Adrenal gland (tissue), 12 donors: ENCODE measurements around the gene GABPB2. TPM values are rescaled to one million over a fixed set of nuclear protein-coding genes. Genes with fewer than 3 reads are reported as not detected.

ENCODE experiments used
- DNase-seq, 7 donors: peaks; one replicate each; pipeline ENCODE4 v3.0.0-alpha.2; 2019 to 2020
- H3K27ac ChIP-seq, 5 donors: fragments of 200-600 bp; sonication (generic) in 4 of 5; 1 replicate in 3 of 5; 2 replicates in 2 of 5; pipeline versions ENCODE4 v1.5.1 to v1.8.0; 2016 to 2020; ENCODE audit warnings: mild to moderate bottlenecking in 1 of 5
- H3K27me3 ChIP-seq: fragments of 200-600 bp; 2 replicates; pipeline ENCODE4 v1.8.0; 2021
- H3K36me3 ChIP-seq, 2 donors: fragments of 200-600 bp; replicated peaks in 1 of 2; 1 replicate in 1 of 2; 2 replicates in 1 of 2; pipeline versions ENCODE4 v1.5.1 to v1.8.0; 2018 to 2022
- H3K4me1 ChIP-seq, 2 donors: fragments of 200-600 bp; replicated peaks in 1 of 2; 1 replicate in 1 of 2; 2 replicates in 1 of 2; pipeline versions ENCODE4 v1.5.1 to v1.8.0; 2018 to 2021
- H3K4me3 ChIP-seq, 4 donors: fragments of 200-600 bp; sonication (generic) in 3 of 4; one replicate each; pipeline ENCODE4 v1.5.1; 2016 to 2018
- H3K9me3 ChIP-seq, 3 donors: fragments of 200-600 bp; sonication (generic) in 1 of 3; replicated peaks in 1 of 3; 1 replicate in 2 of 3; 2 replicates in 1 of 3; pipeline versions ENCODE4 v1.5.1 to v1.8.0; 2016 to 2021
- POLR2A ChIP-seq, 2 donors: fragments of 450-650 bp; IDR thresholded peaks; one replicate each; pipeline ENCODE4 v1.6.1; 2017; ENCODE audit warnings: antibody characterized with exemption in 2 of 2, mild to moderate bottlenecking in 2 of 2, moderate library complexity in 1 of 2
- WGBS, 4 donors: extraction: QIAGEN DNeasy Blood & Tissue Kit in 2 of 4; methylation state at CpG; one replicate each; pipeline versions ENCODE4 v1.1.5 to v1.1.7; 2013 to 2017; 5-methylcytosine and 5-hydroxymethylcytosine counted together
- intact Hi-C, 2 donors: fragments of 100-400 bp; cut with DNase I; formaldehyde crosslinking; loops; one replicate each; pipeline versions ENCODE4 v1.14.1 to v1.15.0; 2022 to 2023
- polyA plus RNA-seq, 3 donors: library from polyadenylated mRNA; stranded (reverse); fragments of 200-250 nt in 2 of 3; fragments of 350-450 nt in 1 of 3; fragmentation: Illumina TruSeq in 1 of 3; extraction: RNeasy Lipid Tissue Mini Kit (QIAGEN cat#74804) in 1 of 3; gene quantifications; one replicate each; pipeline ENCODE4 v1.2.3, GENCODE V29; 2013 to 2014
- total RNA-seq, 9 donors: library from RNA; depleted of rRNA in 4 of 9; stranded (reverse); fragments of >200 nt in 4 of 9; fragments of 120-200 nt in 1 of 9; fragmentation: NEBNext Ultra II Directional in 1 of 9; extraction: Animal tissue kit (Norgen Biotek cat#: 25700) in 1 of 9; gene quantifications; one replicate each; pipeline versions ENCODE4 v1.1.0 to v1.2.4, GENCODE V29; 2013 to 2023
- TF ChIP-seq, protein P1 (sequence below), 6 experiments: fragments of 450-650 bp in 4 of 6; fragments of 200-600 bp in 2 of 6; sonication (generic) in 1 of 6; IDR thresholded peaks; 1 replicate in 5 of 6; 2 replicates in 1 of 6; pipeline versions ENCODE4 v1.5.1 to v1.8.0; 2016 to 2021; ENCODE audit warnings: antibody characterized with exemption in 6 of 6, mild to moderate bottlenecking in 2 of 6, moderate library complexity in 1 of 6
- donor health status: healthy with polysubstance abuse.
- donor health status: Bipolar disorder and iron deficiency.
- donor health status: DM: yes; HTN: yes; CAD: no.
- donor health status: DM: no; HTN: no; CAD: no.
- donor health status: DM: no; HTN: no; CAD: no.
- donor health status: DM: yes; HTN: yes; CAD: no.

GABPB2 gene
- total and polyA plus RNA-seq, 12 donors, result 8.3 to 37.1 (median 12.0) TPM

DNA sequence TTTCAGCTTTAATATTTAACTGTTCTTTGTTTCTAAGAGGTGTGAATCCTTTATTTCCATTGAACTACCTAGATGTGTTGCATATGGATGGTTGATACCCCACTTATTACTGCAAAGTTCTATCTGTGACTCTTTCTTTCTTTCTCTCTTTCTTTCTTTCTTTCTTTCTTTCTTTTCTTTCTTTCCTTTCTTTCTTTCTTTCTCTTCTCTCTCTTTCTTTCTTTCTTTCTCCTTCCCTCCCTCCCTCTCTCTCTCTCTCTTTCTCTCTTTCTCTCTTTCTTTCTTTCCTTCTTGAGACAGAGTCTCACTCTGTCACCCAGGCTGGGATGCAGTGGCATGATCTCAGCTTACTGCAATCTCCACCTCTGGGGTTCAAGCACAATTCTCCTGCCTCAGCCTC, 34.1 kb downstream of the GABPB2 start:
- DNase-seq, result no peak
- Histone ChIP-seq H3K36me3 (peaks cover 0 to 14% of the 10 kb centered on the region in 2 donors), H3K9me3 (no peaks in the 10 kb centered on the region), H3K4me3 (no peak overlapping the region), H3K27me3 (no peaks in the 10 kb centered on the region), H3K4me1 (no peaks in the 10 kb centered on the region), H3K27ac (no peak overlapping the region)
- intact Hi-C loops, result no loop called here
- TF ChIP-seq, protein P1, sequence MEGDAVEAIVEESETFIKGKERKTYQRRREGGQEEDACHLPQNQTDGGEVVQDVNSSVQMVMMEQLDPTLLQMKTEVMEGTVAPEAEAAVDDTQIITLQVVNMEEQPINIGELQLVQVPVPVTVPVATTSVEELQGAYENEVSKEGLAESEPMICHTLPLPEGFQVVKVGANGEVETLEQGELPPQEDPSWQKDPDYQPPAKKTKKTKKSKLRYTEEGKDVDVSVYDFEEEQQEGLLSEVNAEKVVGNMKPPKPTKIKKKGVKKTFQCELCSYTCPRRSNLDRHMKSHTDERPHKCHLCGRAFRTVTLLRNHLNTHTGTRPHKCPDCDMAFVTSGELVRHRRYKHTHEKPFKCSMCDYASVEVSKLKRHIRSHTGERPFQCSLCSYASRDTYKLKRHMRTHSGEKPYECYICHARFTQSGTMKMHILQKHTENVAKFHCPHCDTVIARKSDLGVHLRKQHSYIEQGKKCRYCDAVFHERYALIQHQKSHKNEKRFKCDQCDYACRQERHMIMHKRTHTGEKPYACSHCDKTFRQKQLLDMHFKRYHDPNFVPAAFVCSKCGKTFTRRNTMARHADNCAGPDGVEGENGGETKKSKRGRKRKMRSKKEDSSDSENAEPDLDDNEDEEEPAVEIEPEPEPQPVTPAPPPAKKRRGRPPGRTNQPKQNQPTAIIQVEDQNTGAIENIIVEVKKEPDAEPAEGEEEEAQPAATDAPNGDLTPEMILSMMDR (IDR thresholded peaks at IDR 0.05), result no peak
- TF ChIP-seq POLR2A (IDR thresholded peaks at IDR 0.05), result no peak

DNA sequence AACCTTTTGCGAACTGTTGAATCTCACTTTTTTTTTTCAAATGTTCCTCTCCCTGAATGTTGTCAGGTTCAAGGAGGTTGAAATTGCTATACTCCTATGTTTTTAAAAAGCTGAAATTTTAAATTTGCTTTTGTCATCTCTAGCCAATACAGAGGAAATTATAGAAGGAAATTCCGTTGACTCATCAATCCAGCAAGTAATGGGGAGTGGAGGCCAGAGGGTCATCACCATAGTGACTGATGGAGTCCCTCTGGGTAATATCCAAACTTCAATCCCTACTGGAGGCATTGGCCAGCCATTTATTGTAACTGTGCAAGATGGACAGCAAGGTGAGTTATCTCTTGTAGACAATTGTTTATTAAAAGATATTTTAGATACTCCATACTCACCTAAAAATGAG, 36.3 kb downstream of the GABPB2 start:
- no peak for TF ChIP-seq POLR2A (IDR thresholded peaks at IDR 0.05)
- TF ChIP-seq, protein P1 (IDR thresholded peaks at IDR 0.05), result no peak
- no peaks in the 10 kb centered on the region for H3K9me3 ChIP-seq
- H3K4me3 ChIP-seq, result no peak overlapping the region
- H3K27me3 ChIP-seq, result no peaks in the 10 kb centered on the region
- DNase-seq, result peak in 2 of 7 donors; percentile 14 to 15
- no peaks in the 10 kb centered on the region for H3K4me1 ChIP-seq
- intact Hi-C loops, result no loop called here
- H3K27ac ChIP-seq, result no peak overlapping the region
- WGBS, 4 donors, result 63 to 78% (median 67%) methylated on average over 2 of the region's 2 CpGs
- peaks cover 0 to 14% of the 10 kb centered on the region in 2 donors for H3K36me3 ChIP-seq

DNA sequence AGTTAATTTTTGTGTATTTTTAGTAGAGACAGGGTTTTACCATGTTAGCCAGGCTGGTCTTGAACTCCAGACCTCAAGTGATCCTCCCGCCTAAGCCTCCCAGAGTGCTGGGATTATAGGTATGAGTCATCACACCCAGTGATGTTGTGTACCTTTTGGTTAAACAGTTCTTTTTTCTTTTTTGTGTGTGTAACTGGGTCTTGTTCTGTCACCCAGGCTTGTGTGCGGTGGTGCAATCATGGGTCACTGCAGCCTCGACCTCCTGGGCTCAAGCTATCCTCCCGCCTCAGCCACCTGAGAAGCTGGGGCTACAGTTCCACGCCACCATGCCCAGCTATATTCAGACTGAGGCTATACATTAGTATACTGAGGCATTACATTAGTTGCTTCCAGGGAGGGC, 37.8 kb downstream of the GABPB2 start:
- H3K4me1 ChIP-seq, result no peaks in the 10 kb centered on the region
- H3K4me3 ChIP-seq, result no peak overlapping the region
- no peak for TF ChIP-seq POLR2A (IDR thresholded peaks at IDR 0.05)
- TF ChIP-seq, protein P1 (IDR thresholded peaks at IDR 0.05), result no peak
- no peaks in the 10 kb centered on the region for H3K27me3 ChIP-seq
- 95 to 100% (median 96%) methylated on average over 5 of the region's 5 CpGs for WGBS, 4 donors
- no peak overlapping the region for H3K27ac ChIP-seq
- no peaks in the 10 kb centered on the region for H3K9me3 ChIP-seq
- intact Hi-C loops, result no loop called here
- peaks cover 0 to 14% of the 10 kb centered on the region in 2 donors for H3K36me3 ChIP-seq
- no peak for DNase-seq

DNA sequence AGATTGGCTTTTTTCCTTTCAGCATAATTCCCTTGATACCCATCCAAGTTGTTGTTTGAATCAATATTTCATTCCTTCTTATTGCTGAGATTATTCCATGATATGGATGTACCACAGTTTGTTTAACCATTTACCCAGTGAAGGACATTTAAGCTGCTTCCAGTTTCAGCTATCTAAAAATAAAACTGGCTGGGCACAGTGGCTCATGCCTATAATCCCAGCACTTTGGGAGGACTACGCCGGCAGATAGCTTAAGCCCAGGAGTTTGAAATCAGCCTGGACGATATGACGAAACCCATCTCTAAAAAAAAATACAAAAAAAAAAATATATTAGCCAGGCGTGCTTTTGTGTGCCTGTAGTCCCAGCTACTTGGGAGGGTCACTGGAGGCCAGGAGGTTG, 43.3 kb downstream of the GABPB2 start:
- intact Hi-C loops, result loop anchor here in 1 of 2 donors (5.0 kb wide), 1 partner anchor 33 kb away; the partner anchor contains the start of gene SEMA6C
- no peak for DNase-seq
- H3K4me1 ChIP-seq, result no peaks in the 10 kb centered on the region
- no peak overlapping the region for H3K27ac ChIP-seq
- H3K9me3 ChIP-seq, result no peaks in the 10 kb centered on the region
- WGBS, 4 donors, result 92 to 96% (median 96%) methylated on average over 5 of the region's 5 CpGs
- H3K4me3 ChIP-seq, result no peak overlapping the region
- H3K36me3 ChIP-seq, result peaks cover 0 to 13% of the 10 kb centered on the region in 2 donors
- TF ChIP-seq POLR2A (IDR thresholded peaks at IDR 0.05), result no peak
- TF ChIP-seq, protein P1 (IDR thresholded peaks at IDR 0.05), result no peak
- no peaks in the 10 kb centered on the region for H3K27me3 ChIP-seq
